NCI-H226 (cell line): Measurements from ENCODE around the gene SLC35E1.

Source experiments
- DNase-seq: peaks from one replicate; pipeline ENCODE4 v3.0.0-alpha.2; 2015

SLC35E1 gene

DNA sequence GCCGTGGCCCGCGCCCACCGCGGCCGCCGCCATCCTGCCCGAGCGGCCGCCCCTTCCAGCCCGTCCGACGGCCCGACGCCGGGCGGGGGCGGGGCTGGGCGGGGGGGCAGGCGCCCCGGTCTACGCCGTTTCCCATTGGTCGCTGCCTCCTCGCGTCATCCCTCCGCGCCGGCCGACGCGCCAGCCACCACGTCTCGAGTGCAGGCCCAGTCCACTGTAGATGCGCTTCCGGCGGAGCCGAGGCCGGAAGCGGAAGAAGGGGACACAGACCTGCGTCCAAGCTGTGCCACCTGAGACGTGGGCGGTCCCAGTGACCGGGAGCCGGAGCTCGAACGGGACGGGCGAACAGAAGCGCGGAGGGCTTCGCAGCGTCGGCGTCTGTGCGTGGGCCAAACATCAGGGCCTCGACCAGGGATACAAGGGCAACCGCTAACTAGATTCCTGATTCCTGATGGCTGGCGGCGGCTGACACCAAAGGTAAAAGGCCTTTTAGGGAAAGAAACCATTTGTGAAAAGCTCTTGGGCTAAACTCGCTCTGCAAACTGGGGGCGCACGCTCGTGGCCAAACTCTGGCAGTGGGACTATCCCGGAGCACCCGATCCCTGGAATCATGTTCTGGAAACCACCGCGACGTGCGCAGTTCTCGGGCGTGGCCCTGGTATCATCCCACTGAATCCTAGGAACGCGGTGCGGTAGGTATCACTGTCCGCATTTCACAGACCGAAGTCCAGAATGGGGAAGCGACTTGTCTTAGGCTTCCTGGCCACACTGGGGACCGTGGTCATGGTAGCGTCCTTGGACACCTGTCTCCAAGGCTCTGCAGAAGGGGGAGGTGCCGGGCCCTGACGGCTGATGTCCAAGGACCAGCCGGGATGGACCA lies at the start of gene SLC35E1:
Gene SLC35E1, minus strand, starts transcription at position 84 of the 880 bp plus-strand sequence. Its CDS starts 51 bp downstream, at position 33.
- peak; percentile 96 for DNase-seq

DNA sequence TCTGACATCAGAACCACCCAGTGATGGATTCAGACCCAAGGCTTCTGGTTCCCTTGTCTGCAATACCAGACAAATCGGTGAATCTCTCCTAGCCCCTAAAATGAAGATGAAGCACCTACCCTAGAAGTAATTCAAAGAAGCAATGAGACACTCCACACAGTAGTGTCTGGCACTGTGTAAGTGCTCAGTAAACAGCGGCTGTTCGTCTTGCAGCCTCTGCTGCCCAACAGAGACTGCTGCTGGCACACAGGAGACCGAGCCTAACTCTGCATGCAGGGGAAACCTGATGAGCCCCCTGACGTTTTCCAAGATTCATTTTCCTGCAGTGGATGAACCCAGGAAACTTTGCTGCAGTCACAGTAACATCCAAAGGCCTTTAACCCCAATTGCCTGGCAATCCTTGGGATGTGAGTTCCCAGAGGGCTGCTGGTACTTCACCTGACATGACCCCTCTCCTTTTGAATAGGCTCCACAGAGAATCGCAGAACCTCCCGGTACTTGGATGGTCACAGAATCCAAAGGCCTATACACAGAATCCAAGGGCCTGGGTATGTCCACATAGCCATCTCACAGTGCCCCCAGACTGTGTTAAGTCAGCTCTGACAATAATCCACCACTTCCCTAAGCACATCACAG lies 49.1 kb upstream of the SLC35E1 start:
- no peak for DNase-seq

DNA sequence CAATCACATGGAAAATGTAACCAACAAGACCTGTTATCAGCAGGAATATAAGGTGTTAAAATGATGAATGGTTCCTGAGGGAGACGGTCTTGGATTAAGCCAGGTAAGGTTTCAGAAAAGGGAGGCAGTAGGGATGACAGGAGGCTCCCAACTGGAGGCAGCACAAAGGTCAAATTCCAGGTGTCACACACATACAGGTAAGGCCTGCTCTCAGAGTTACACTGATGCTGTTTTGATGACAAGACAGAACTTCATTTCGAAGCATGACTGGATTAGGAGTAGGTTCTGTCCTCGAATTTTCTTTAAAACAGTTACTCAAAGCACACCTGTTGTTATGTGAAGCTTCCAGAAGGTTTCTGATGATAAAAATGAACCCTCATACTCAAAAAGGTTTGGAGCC lies 48.4 kb upstream of the SLC35E1 start:
- DNase-seq: no peak

DNA sequence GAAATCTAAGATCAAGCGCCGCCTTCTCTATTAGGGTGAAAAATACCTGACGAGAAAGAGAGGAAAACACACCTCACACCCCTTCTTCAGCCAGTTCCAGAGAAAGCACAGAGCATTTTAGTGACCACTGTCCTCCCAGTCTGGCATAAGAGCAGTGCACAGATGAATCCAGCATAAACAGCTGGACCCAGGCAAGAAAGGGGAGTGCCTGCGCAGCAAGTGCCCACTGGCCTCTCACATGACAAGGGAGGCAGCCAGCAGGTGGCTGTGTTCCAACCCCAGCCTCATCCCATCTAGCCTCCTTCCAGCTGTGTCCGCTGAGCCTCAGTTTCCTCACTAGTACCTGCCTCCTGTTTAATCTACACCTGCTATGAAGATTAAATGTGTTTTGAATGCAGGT lies 47.8 kb upstream of the SLC35E1 start:
- DNase-seq: no peak

DNA sequence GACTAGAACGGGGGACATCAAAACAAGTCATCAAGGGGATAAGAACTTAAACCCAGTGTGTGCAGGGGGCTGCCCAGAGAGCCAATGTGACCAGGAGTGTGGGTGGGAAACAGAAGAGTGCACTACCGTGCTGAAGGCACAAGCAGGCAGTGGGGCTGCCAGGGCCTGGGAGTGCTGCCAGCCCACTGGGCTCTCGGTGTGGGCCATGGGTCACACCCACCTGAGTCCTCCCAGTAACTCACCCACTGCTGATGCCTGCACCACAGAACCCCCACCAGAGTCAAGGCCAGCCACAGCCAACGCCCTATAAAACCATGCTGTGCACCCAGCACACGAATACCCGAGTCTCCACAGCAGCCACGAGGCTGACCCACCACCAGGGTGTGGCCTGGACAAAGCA lies 47.2 kb upstream of the SLC35E1 start:
- no peak for DNase-seq

DNA sequence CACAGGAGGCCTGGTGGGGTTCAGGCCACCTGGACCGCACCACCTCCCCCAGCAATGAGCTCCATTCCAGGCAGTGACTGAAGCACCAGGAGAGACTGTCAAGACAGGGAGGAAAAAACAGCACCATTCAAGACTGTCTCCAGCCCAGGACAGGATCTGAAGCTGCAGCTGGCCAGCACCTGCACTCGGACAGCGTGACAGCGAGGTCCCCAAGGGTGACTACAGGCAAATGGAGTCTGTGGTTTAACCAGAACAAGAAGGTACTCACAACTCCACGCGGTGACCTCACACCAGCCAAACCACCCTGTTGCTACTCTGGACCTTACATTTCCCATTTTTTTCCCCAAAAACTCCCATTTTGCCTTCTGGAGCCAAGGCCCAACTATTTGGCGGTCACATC lies 46.0 kb upstream of the SLC35E1 start:
- DNase-seq: no peak

DNA sequence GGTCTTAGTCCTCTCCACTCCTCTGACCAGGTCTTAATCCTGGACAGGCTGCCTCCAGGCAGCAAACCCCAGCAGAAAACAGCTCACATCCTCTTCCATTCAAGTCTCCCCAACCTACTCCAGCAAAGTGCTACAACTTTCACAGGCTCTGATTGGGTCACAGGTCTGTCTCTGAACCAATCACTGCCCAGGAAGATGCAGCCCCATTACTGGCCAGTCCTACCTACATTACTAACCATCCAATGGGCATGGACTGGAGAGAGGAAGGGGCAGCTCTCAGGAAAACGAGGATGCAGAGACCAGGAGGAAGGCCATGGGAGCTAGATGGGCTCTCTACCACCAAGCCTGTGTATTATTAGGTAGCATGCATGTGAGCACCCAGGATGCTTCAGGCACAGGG lies 43.6 kb upstream of the SLC35E1 start:
- peak; percentile 68 for DNase-seq

DNA sequence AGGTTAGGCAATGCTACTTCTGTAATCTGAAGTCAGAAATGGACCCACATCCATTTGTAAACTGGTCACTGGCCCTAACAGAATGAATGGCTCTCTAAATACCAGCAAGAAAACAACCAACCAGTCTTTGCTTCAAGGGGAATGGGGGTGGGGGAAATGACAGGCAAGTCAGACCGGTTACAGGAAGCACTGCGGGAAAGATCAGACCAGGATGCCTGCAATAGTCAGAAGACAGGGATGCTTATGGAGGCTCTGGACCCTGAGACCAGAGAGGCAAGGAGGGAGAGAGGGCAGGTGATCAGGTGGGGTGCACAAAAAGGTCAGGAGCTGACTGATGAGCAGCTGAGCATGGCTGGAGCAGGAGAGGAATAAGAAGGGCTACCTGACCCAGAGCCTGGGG lies 42.7 kb upstream of the SLC35E1 start:
- DNase-seq: no peak

DNA sequence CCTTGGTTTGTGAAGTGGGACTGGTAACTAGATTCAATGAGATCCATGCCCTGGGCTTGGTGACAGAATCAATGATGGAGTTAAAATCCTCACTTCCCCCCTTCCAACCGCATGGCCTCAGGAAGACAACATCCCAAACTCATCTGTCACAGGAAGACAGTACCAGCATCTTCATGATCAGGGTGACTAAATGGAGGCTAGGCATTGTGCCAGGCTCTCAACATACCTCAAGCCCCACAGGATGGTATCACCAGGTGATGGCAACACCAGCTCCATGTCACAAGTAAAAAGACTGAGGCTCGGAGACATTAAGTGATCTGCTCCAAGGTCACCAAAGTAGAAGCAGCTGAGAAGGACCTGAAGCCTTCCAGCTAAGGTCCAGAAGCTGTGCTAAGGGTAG lies 41.6 kb upstream of the SLC35E1 start:
- no peak for DNase-seq

DNA sequence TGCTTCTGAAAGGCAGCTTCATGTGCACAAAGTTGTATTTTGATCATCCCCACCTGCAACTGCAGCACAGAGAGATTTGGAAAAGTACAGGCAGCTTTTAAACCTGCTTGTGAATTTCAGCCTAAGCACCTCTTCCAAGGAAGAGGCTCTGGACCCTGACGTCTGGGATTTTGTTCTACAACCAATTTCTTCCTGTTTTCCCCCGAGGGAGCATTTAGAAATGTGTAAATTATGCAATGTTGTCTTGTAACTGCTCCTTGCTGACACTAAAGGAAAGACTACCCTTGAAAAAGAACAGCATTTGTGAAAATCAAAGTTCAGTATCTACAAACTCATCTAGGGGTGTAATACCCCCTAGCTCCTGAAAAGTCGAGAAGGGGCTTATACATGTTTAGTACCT lies 40.4 kb upstream of the SLC35E1 start:
- no peak for DNase-seq

DNA sequence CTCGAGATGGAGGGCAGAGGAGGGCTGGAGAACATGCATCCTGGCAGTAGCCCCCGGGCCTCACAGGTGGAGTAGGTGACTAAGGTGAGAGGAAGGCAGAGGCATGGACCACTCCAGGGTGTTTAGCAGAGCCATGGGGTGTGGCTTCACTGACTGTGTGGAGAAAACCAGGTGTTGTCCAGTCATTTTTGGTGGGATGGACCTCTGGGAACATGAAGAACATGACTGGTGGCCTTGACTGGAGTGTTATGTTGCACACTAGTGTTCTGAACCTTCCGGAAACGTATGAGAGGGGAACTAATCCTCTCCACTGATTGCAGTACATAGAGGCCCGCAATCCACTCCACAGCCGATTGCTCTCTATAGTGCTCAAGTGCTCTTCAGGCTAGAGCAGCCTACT lies 38.9 kb upstream of the SLC35E1 start:
- DNase-seq: no peak

DNA sequence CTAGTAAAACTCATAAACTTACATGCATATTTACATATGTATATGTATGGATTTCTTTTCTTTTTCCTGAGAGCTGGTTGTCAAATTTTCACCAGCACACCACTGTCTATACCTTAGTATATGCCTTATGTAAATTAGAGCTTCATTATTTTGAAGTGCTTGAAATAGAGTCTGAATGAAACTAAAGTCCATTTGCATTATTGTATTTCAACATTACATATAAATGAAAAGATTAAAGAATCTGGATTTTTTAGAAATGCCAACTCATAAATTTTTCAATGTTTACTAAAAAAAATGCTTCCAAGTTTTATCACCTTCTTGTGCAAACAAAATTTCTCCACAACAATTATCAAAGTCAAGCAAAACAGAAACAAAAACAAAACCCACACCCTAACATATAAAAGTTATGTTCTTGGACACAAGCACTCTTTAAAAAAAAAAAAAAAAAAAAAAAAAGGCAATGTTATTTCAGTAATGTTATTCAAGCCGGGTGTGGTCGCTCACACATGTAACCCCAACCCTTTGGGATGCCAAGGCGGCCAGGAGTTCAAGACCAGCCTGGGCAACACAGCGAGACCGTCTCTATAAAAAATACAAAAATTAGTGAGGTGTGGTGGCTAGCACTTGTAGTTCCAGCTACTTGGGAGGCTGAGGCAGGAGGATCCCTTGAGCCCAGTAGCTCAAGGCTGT lies 37.4 kb upstream of the SLC35E1 start:
- DNase-seq: no peak

DNA sequence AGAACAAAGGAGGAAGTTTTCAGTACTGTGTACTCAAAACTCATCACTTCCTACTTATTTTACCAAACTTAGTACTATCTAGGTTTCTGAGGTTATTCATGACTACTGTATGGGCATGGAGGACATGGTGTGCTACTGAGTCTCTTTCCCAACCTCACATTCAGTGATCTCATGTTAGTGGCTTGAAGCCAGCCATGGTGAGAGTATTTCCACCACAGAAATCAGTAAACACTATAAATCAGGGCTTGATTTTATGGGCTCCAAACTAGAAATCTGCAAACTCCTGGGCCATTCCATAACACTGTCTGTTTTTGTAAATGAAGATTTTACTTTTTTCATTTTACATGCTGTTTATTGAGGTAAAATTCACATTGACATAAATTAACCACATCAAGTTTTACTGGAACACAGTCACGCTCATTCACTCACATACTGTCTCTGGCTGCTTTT lies 36.1 kb upstream of the SLC35E1 start:
- DNase-seq: peak; percentile 50

DNA sequence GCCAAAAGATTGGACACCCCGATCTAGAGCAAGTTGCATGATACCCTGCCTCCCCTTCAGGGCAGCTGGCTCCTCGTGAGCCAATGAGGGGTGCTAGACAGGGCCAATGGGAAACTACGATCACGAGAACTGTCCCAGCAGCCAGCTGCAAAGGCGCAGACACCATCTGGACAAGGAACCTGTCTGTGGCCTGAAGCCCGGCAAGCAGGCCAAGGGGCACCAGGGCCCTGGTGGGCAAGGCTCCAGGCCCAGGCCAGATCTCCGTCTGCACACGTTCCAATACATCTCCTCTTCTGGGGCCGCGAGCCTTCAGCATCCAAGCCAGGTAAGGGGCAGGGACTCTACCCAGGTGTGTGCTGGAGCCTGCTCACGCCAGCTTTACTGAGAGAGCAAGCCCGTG lies 35.6 kb upstream of the SLC35E1 start:
- DNase-seq: no peak

DNA sequence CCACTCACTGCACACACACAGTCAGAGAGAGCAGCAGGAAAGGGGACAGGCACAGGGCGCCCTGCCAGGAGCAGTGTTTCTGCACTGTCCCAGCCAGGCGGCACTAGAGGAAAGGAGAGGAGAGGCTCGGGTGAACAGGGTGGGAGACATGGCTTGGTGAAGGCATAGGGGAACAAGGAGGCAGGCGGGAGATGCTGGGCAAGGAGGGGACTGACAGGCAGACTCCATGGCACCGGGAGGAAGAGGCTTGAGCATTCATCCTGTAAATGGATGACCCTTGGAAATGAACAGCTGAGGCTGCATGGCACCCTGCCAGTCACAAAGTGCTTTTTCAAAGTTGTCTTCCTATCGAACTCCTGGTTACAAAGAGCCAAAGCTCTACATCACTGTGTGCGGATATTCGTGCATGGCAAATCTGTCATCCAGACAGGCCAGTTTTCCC lies 33.4 kb upstream of the SLC35E1 start:
- no peak for DNase-seq

DNA sequence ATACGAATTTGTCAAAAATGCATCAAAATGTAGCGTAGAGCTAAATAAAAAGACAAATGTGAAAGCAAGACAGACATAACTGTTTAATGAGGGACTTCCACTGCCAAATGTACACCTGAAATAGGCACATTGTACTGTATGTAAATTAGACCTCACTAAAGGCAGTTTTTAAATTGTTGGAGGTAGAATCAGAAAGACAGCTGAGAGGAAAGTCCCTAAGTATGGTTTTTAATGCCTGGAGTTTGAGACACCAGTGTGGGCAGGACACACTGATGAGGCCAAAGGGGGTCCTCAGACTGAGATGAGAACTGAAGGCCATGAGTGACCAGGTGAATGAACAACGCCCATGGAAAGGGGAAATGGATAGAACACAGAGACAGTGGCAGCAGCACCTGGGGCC lies 32.9 kb upstream of the SLC35E1 start:
- DNase-seq: no peak

DNA sequence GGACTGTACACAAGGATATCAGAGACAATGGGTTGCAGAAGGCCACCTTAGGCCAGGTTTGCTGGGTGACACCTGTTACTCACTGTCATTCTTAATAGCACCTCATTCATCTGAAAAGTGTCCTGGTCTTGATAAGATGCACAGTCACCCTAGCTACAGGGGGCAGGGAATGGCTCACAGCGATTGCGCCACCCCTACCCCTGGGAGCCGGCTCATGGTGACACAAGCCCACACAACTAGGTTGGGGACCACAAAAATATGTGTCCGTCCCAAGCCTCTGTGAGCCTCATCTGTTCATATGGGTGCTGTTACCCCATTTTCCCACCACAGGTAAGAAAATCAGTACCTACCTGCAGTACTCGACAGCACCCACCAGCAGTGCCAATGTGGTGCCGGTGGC lies 32.4 kb upstream of the SLC35E1 start:
- DNase-seq: no peak

DNA sequence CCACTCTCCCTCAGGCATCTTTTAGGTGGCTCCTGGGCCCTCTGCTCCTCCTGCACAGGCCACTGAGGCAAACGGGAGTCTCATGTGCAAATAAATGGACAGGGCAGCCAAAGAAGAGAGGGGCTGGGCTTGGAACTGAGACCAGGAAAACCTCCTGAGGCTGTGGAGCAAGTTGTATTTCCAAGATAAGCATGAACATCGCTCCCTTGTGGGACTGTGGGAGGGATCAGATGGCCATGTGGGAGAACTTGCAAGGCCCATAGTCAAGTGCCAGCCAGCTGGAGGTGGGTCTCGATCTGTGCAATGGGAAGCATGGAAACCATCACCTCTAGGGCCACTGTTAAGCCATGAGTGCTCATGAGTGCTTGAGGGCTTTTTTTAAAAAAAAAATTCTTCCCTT lies 30.9 kb upstream of the SLC35E1 start:
- no peak for DNase-seq

DNA sequence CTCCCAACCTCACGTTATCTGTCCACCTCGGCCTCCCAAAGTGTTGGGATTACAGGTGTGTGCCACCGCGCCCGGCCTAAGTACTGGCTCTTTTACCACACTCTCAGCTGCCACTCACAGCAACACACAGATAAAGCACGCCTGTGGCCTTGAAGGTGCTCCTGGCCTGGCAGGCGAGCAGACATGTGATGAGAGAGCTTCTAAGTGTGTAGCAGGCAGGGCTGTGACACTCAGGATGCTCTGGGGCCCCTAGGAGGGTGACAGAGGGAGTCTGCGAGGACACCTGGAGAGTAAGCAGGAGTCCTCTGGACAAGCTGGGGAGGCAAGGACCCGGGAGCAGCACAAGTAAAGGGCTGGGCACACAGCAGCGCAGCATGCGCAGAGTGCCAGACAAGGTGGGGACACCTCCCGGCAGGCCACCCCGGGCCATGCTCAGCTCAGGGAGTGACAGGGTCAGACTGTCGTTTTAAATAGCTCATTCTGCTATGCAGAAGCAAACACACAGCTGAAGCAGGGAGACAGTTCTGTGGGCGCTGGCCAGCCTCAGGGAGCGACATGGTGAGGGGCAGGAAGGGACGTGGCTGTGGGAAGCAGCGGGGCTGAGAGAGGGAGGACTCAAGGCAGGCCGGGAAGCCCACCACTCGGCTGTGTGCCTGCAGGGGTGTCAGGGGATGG lies 29.3 kb upstream of the SLC35E1 start:
- DNase-seq: no peak

DNA sequence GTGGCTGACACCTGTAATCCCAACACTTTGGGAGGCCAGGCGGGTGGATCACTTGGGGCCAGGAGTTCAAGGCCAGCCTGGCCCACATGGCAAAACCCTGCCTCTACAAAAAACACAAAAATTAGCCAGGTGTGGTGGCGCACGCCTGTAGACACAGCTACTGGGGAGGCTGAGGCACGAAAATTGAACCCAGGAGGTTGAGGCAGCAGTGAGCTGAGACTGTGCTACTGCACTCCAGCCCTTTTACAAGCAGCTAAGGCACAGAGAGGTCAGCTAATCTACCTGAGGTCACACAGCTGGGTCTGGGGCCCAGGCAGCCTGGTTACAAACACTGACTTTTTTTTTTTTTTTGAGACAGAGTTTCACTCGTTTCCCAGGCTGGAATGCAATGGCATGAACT lies 28.6 kb upstream of the SLC35E1 start:
- DNase-seq: no peak

DNA sequence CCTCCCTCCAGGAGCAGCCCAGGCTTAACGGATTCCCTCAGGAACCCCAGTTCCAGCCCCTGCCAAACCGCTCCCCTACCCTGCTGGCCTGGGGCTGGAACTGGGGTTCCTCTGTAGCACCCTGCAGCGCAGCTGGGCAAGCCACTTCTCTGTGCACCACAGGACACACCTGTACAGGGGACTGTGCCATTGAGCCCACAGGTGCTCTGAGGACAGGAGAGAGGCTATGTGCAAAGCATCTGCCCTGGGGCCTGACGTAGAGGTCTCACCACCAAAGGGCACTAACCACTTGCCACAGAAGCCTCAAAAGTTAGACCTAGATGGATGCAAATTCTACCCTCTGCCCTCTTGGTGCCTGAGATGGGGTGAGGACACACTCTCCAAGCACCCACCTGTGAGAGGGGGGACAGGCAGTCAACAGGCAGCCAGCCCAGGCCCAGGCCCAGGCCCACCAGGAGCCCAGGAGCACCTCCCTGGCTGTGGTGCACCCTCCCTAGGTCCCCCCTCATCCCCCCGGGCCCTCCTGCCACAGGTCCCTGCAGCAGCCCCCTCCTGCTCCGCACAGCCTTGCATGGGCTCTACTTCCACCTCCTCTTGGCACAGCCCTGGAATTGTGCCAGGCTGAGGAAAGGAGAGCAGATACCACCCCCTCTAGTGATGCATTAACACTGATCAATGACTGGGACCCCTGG lies 27.6 kb upstream of the SLC35E1 start:
- DNase-seq: no peak

DNA sequence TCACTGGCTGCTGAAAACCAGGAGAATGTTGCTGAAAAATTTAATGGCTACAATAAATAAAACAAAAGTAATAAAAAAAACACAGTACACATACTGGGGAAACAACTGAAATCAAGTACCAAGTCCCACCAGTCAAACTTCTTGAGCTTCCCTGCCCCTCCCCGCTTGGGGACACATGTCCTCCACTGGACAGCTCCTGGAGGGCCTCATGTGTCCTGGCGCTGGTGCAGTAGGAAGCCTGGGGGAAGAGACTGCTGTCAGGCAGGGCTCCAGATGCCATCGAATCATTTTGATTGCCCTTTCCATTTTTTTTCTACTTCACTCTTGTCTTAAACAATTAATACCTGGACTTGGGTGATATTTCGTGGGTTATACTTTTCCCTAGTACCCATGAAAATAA lies 26.6 kb upstream of the SLC35E1 start:
- DNase-seq: no peak

DNA sequence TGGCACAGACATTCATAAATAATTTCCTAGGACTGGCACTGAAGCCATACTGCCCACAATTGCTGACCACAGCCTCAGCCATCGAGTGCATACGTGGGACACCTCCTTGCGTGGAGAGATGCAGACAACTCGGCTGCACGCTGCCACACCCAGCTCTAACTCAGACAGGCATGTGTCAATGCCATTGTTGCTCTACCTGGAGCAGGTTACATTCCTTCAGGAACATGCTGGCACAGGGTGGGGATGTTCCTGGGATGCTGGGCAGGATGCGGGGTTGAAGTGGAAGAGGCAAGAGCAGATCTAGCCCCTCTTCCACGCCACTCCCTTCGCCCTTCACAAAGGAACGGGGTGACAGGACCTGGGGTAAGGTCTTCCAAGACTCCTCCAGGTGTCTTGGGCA lies 24.2 kb upstream of the SLC35E1 start:
- DNase-seq: no peak
